CD4-positive, alpha-beta T cell treated with Interleukin-10 for 1 hour (primary cell): ENCODE measurements around the gene MACROD2.

Source experiments
- DNase-seq: peaks from one replicate; pipeline ENCODE4 v3.0.0-alpha.2; 2020

MACROD2 gene

DNA sequence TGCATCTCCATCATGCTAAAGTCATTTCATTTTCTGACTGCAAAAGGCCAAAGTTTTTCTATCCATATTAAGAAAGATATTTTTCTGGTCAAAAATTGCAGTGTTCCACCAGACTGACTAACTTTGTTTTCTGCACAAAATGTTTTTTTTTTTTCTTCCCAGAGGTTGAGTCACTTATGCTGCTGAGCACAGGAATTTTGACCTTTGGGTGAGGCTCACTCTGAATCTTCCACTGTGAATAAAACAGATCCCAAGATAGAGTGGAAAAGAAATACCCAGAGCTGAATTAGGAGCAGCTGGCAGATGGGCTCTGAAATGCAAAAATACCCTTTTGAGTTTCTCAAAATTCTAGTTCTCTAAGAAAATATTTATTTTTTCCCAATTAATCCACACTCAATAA is 1581.1 kb downstream of the MACROD2 start:
- no peak for DNase-seq

DNA sequence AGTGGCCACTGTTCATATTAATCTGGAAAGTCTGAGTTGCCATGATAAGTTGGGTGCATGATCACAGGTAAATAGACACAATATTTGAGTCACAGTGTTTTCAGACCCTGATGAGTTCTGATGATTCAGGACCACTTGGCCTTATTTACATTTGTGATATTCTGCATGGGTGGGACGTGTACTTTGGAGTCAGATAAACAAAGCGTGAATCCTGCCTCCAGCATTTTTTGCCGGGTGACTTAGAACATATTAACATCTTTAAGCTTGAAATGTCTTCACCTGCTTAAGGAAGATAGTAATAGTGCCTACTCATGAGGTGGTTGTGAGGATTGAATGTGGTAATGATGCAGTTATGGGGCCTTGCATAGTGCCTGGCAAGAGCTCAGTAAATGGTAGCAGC is 1582.8 kb downstream of the MACROD2 start:
- no peak for DNase-seq

DNA sequence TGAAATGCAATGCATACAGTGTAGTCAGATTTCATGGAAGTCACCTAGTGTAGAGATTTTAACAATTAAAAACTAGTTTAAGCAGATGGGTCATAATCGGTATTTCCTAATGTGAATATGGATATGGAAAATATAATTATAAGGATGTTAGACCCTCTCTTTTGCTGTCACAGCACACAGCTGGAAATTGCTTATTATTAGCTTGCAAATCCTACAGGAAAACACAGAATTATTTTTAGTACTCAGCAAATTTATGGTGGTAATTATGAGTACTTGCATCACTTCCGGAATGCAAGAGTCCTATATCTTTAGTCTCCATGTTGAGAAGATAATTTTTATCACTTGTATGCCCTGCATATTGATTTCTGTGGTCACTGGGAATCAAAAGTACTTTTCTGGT is 1584.4 kb downstream of the MACROD2 start:
- no peak for DNase-seq

DNA sequence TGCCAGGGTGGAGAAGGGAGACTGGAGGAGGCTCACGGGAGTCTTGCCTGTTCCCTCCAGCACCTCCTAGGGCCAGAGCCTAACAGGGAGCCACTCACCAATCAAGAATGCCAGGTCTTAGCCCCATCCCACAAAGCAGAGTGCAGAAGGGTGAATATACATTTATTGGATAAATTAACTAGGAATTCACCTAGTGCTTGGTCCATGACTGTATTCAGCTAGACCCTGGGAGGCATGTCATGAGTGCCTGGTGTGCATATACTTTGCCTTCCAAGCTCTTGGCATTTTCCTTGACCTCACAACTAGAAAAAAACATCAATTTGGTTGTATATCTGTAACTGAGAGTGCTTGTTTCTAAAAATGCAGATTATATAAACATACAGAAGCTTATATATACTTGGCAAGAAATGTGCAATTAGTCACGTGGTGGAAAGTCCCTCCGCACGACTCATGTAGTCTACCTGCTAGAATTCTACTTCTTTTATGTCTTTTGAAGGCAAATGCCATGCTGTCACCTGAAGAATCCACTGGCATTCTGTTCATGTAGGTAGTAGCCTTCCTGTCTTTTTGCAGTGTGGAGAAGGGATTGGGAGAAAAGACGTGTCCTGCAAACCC is 1586.9 kb downstream of the MACROD2 start:
- no peak for DNase-seq

DNA sequence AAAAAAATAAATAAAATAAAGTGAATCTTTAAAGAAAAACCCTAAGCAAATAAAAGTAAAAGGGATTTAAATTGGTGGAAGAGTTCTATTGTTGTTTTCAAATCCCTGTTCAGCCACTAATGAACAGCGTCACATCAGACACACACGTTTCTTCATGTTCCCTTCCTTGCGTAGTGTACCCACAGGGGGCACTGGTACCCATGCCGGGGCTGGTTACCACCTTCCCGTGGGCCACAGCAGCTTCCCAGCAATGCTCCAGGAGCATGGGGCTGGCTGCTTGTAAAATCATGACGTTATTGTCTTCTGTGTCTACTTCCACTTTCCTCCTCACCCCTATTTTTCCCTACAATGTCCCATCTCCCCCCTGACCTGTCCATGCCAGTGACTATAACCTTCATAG is 1589.2 kb downstream of the MACROD2 start:
- no peak for DNase-seq

DNA sequence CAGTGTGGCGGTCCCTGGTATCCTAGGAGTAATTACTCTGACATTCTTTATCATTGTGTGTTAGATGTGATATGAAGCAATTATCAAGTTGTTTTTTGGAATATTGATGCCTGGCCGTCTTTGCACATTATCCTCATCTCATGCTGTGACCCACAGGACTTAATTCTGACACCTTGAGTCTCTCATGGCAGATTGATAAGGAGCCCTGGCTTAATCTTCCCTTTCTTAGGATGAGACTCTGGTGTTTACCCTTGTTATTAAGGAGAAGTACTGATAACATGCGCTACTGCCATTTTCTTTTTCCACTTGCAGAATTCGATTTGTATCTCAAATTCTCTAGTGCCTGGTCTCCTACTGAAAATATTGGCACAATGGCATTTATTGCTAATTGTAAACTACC is 1597.8 kb downstream of the MACROD2 start:
- no peak for DNase-seq

DNA sequence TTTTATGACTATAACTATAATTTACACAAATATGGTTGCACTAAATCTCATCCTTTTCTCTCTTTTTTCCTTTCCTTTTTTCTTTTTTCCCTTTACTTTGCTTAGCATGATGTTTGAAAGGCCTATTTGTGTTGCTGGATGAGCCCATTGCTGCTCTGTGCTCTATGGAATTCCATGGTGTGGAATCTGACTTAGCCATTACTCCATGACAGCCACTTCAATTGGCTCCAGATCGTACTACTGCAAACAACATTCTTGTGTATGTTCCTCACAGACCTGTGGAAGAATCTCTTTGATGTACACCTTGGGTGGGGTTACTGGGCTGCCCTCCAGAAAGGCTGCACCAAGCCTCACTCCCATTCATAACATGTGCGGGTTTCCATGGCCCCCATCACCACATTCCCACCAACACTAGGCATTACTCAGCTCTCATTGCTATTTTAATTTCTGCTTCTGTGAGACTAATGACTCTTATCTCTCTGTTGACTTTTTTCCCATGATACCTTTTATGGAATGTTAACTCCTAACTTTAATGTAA is 1598.9 kb downstream of the MACROD2 start:
- no peak for DNase-seq

DNA sequence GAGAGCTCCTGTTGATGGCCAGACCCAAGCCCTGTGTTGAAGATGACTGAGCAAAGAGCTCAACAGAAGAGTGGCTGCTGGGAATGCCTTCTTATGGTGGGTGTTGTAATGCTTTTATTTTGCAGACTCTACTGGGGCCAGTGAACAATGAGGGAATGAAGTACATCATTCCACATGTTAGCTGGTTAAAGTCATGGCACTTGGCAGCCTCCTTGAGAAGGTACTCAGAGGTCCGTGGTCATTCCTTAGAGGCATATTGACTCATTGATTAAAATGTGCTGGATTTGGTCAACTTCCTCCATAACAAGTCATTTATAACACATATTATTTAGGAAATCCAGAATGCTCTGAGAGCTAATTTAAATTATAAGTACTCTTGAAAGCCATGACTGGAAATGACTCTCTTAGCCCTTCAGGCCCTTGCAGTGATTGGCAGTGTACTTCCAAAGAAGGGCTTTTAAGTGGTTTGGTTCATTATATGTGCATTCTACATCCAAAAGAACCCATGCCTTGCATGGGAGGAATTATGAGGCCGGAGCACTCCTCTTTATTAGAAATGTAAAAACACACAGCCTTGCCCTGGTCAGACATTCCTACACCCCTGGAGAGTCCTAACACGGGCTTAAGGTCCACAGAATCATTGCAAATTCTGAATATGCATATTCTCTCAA is 1601.0 kb downstream of the MACROD2 start:
- DNase-seq: no peak

DNA sequence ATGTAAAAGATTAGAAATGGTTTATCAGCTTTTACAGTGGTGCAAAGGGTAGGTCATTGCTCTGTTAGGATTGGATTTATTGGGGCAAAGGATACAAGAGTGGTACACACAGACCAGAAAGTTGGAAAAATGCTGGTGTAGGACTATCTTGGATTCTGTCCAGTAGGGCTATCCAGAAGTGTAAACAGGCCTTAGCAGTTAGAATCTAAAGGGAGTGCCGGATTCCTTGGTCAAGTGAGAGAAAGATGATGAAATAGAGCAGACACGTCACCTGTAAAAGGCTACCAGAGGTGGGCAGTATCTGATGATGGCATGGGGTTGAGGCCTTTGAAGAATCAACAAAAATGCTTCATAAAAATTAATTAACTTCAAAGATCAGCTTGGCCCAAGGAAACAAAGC is 1602.0 kb downstream of the MACROD2 start:
- DNase-seq: no peak

DNA sequence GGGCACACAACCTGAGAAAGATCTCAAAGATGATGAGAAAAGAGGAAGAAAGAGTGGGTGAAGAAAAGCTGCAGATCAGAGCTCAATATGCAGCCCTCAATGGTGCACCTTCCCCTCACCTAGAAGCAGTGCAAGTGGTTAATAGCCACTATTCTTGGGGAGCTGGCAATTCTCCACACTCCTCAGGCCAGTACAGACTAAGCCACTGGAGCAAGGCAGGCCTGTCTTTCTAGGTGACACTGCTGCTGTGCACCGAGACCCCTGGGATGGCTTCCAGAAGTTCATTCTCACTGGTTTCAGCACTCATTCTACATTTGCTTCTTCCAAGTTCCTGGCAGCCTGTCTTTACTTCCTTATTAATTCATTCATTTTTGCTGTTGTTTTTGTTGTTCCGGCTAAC is 1604.6 kb downstream of the MACROD2 start:
- DNase-seq: no peak

DNA sequence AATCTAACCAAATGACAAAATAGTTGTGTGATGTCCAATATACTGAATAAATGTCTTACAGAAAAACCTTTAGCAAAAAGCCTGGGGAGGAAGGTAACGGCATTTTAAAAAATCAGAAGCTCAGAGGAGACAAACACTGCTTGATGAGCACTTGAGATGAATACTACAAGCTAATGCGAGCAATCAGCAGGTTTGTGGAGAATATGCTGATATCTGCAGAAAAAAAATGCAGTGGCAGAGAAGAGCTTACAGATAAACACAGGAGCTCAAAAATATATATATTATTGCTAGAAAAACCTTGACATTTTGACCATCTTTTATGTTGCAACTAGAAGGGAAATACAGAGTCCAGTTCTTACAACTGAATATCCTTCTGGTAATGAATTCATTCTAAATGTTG is 1605.2 kb downstream of the MACROD2 start:
- no peak for DNase-seq

DNA sequence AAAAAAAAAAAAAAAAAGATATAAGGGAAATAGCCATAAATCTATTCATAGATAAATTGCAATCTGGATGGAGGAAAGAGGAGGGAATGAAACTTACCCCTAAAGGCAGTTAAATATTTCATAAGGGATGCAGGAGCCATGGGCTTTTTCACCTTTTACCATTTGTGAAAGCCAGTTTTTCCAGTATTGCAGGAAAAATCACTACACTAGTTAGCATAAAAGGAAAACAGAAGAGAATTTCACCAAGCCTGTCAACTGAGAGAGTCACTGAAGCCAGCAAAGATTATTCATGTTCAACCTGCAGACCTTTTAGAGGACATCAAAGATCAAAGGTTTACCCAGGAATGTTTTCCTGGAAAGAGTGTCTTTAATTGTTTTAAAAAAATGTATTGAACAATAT is 1608.2 kb downstream of the MACROD2 start:
- DNase-seq: no peak

DNA sequence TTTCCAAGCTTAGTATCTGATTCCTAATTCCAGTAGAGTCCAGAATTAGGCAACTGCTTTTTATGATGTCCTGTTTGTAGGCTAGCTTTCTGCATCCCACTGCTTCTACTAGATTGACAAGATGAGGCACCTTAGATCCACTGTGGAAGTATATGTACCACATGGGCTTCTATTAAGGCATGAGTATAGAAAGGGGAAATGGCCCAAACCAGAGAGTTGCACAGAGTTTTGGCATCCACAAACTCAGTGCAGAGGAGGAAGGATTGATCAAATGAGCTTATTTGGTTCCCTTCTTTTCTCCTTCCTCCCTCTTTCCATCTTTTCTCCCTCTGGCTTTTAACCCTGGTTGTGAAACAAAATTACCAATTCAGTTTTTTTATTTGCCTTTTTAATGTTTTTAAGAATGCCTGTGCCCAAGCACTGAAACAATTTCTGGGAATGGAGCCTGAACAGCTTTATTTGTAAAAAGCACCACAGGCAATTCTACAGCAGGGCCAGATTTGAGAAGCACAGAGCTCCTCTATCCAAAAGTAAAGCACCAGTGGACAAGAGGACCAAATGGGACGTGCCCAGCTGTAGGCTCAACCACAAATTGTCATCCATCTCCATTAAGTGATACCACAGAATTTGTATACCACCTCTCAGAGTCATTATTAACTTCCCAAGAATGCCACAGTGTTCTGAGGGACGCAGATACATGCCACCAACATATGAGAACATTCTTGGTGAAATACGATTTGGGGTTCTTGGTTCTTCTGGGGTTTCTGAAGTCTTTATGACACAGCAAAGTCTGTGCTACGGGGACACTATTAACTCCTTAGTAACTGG is 1608.9 kb downstream of the MACROD2 start:
- no peak for DNase-seq

DNA sequence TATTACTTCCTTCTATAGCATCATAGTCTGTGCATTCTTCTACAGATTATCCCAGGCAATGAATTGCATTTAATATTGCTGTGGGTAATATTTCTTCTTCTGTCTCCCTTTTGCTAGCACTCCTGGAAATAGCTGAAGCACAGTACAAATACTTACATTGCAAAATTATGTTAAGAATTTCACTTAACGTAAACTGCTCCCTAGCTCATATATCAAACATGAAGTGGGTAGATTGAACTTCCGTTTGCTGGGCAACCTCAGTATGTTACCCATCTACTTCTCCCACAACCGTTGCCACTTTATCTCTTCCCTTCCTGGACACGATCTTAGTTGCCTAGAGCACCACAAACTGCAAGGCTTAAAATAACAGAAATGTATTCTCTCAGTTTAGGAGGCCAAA is 1614.6 kb downstream of the MACROD2 start:
- no peak for DNase-seq

DNA sequence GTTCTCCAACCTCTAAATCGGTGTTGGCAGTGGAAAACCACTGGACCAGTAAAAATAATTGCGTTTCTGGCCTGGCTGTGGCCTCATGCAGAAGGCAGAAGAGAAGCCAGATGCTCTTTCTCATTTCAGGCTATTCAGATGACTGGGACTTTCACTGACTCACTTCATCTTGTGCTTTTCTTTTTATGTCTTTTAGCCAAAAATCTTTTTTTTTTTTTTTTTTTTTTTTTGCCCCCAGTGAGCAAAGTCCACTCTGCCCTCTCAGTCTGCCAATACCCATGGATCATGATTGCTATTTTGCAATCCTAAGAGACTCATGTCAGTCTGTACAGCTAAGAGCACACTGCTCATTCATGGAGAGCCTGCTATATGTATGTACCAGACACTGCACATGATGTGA is 1615.5 kb downstream of the MACROD2 start:
- no peak for DNase-seq

DNA sequence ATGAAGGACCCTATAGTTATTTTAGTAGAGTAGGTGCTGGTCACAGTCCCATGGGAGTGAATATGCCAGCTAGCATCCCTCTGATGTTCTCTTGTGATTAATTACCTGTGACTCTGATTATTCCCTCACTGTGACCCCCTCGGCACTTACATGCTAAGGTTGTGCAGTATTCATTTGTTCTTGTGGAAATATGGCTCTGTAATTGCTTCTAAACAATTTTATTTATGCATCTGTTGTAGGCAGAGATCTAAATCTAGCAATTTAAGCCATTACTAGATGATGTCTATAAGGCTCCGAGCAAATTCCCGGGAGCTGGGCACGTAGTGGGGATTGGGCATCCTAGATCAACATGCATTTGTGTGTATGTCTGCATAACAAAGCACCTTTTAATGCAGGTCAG is 1616.2 kb downstream of the MACROD2 start:
- DNase-seq: no peak

DNA sequence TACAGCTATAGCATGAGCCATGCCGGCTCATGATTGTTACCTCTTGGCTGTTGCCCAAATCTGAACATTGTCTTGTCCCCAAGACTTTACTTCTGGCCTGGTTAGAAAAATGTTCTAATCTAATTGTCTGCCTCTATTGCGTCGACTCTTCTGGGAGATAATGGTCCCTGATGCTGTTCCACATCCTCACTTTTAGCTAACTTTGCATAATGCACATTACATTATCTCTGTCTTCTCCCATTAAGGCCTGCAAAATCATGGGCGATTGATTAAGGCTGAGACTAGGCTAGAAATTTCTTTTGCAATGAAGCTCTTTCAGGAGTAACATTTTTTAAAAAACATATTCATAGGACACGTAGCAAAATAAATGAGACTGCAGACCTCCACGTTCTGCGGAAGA is 1616.9 kb downstream of the MACROD2 start:
- no peak for DNase-seq

DNA sequence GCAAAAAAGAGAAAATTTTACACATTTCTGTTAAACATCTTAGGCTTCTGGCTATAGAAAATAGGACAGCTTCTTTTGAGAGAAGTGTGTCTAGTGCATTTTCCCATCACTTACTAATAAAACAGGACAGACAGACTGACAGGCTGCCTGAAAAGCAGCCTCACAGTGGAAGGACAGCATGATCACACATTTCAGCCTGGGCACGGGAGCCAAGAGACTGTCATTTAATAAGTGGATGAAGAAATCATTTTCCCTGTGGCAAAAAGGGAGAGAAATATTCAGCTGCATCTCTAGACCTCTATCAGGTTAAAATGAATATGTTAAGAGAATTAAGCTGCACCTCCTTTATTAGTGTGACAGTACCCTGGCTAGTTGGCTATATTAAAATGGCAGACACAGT is 1617.5 kb downstream of the MACROD2 start:
- no peak for DNase-seq

DNA sequence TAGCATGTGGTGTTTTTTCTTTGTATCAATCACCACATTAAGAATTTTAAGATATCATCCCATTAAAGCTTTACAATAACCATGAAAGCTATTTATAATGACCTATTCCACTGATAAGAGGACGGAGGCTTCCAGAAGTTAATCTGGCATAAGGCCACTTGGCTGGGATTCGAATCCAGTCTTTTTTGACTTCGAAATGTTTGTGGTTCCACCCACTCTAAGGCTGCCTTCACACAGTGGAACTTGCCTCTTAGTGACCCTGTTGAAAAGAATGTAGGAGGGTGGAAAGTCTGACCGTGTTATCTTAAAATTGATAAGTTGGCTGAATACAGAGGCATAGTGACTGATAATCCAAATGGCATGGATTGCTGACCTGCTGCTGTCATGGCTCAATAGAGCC is 1618.2 kb downstream of the MACROD2 start:
- DNase-seq: no peak

DNA sequence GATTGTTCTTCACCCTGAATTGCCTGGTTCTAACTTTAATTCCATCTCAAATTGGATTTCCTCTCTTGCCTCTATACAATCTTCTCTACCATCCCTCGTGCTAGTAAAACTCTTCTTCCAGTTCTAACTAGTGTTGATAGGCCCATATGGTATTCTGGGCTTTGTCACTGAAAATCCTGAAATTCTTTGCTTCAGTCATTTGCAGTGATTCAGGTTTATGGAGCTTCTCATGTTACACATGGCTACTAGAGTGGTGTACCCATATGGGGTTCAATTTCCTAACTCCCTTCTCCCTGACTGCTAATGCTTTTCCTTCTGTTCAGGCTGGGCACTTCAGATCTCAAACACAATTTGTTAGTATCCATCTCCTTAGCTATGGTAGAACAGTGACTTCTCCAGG is 1621.3 kb downstream of the MACROD2 start:
- DNase-seq: no peak

DNA sequence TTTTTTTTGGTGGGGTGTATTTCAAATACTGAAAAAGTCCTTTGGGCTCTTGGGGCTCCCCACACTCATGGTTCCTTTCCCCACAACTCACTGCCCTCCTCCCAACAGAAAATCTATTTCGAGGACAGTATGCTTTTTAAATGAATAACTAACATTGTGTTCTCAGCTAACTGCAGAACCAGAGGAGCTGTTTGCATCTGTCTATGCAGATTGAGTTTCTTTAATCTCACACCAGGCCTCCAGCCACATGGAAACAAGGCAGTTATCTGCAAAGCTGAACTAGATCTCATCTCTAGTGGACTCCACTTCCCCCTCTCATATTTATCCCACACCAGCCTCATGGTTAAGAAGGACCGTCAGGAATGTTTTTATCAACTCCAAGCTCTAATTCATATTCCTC is 1622.8 kb downstream of the MACROD2 start:
- DNase-seq: no peak

DNA sequence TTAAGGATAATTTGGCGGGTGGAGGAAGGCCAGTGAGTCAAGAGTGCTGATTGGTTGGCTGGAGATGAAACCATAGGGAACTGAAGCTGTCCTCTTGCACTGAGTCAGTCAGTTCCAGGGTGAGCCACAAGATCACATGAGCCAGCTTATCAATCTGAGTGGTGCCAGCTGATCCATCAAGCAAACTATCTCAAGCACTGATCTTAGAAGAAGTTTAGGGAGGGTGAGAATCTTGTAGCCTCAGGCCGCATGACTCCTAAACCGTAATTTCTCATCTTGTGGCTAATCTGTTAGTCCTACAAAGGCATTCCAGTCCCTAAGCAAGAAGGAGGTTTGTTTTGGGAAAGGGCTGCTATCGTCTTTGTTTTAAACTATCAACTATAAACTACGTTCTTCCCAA is 1623.6 kb downstream of the MACROD2 start:
- DNase-seq: no peak

DNA sequence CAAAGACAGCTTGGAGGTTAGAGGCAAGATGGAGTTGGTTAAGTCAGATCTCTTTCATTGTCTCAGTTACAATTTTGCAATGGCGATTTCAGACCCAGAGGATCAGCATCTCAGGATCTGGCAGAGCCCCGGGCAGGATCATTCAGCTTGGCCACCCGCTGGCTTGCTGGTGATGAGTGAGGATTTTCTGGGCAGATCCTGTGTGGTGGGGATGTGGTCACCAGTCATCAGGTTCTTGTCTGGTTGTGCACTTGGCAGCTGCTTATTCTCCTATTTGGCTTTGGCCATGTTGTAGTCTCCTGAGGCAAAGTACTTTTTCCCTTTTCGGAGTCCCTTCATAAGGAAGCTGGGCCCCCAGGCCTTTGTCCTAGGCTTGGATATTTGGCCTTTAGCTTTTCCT is 1624.0 kb downstream of the MACROD2 start:
- no peak for DNase-seq

DNA sequence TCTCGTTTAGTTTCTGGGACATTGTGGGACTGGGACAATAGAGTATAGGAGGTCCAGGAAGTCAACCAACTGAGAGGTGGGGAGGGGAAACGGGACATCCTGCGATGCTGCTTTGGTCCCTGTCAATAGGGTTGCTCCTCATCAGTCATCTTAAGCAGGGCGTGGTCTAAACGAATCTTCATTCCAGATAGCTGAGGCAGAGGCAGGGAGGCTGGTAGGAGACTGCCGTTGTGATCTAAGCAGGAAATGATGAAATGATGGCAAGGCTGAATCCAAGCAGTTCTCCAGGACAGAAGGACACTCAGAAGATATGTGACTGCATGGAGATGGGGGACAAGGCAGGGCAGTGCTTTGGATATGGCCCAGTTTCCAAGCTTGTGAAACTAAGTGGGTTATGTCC is 1624.5 kb downstream of the MACROD2 start:
- DNase-seq: no peak
